ENCODE results near the gene PCSK6. TPM values are rescaled to one million over a fixed set of nuclear protein-coding genes. Genes with fewer than 3 reads are reported as not detected.
"Not testable (repeated sequence)": the region's sequence is repeated elsewhere in the genome, so short reads cannot be mapped to it uniquely, and the experiment has no call there.

The PCSK6 gene
- total RNA-seq, 1 experiment from 2014 or later, result 2.9 TPM

- DNase-seq (ENCODE audit: low spot score), result no peak
- no peak for ATAC-seq
- H3K9me3 Mint-ChIP-seq, result no peaks in the 10 kb centered on the region
- H3K4me3 Mint-ChIP-seq, result peak overlapping the region; percentile 96
- no peaks in the 10 kb centered on the region; the same call in 1 of the 2 replicates for H3K27me3 Mint-ChIP-seq (ENCODE audit: low read depth)
- ChIA-PET POLR2A (no interaction called here), CTCF (interaction anchor here (0.6 to 1.3 kb wide), 4 partner anchors 18 to 201 kb away, joined by 3 read pairs; partner anchors contain the start of gene CHSY1)
- H3K4me1 Mint-ChIP-seq, result peaks cover 17% of the 10 kb centered on the region
- H3K36me3 Mint-ChIP-seq, result peaks cover 29% of the 10 kb centered on the region
- peak overlapping the region; percentile 67 for H3K27ac Mint-ChIP-seq
- no peak for TF ChIP-seq E2F4 (CRISPR knock-in tag; IDR thresholded peaks at IDR 0.05; ENCODE audit: borderline replicate concordance, low read depth)
- TF ChIP-seq HMGXB4 (CRISPR knock-in tag; IDR thresholded peaks at IDR 0.05), result no peak
- no peak for TF ChIP-seq CREM (CRISPR knock-in tag; IDR thresholded peaks at IDR 0.05)
- no peak for TF ChIP-seq USF2 (CRISPR knock-in tag; IDR thresholded peaks at IDR 0.05)
- no peak for TF ChIP-seq NR2C2 (CRISPR knock-in tag; IDR thresholded peaks at IDR 0.05)
- no peak for TF ChIP-seq GRHL2 (CRISPR knock-in tag; IDR thresholded peaks at IDR 0.05; ENCODE audit: insufficient replicate concordance, severe bottlenecking)
Observed at GRCh38 chr15:101293122-101293521, 196.4 kb downstream of the PCSK6 start.

- 0 out of 2 replicates have a peak, but pooled peaks cover 4% of the 10 kb centered on the region for H3K9me3 Mint-ChIP-seq
- peaks cover 10% of the 10 kb centered on the region for H3K4me1 Mint-ChIP-seq
- ChIA-PET CTCF (interaction anchor here (0.5 to 2.2 kb wide), 33 partner anchors 11 to 435 kb away, joined by 3 to 15 read pairs (median 3); partner anchors contain the start of genes TARS3 and TM2D3), POLR2A (no interaction called here)
- H3K4me3 Mint-ChIP-seq, result no peak overlapping the region
- no peaks in the 10 kb centered on the region for H3K27me3 Mint-ChIP-seq (ENCODE audit: low read depth)
- no peak overlapping the region for H3K27ac Mint-ChIP-seq
- no peak for DNase-seq (ENCODE audit: low spot score)
- peak; percentile 64; the same call in 1 of the 2 replicates for TF ChIP-seq CTCF (IDR thresholded peaks at IDR 0.05)
- no peak for TF ChIP-seq FOXP1 (CRISPR knock-in tag; IDR thresholded peaks at IDR 0.05; ENCODE audit: borderline replicate concordance)
- TF ChIP-seq NR3C1 (CRISPR knock-in tag; conservative IDR thresholded peaks at IDR 0.05; ENCODE audit: low read depth), result no peak
- TF ChIP-seq TEAD4 (CRISPR knock-in tag; IDR thresholded peaks at IDR 0.05), result no peak
- TF ChIP-seq ATF3 (CRISPR knock-in tag; conservative IDR thresholded peaks at IDR 0.05), result no peak
- peaks cover 65% of the 10 kb centered on the region for H3K36me3 Mint-ChIP-seq
- ATAC-seq, result 0 out of 2 replicates have a peak, but pooled peaks have one; percentile 24
Observed at GRCh38 chr15:101288905-101289513, 200.5 kb downstream of the PCSK6 start.

- H3K4me1 Mint-ChIP-seq; H3K4me3 Mint-ChIP-seq; DNase-seq (ENCODE audit: low spot score); ATAC-seq; POLR2A ChIA-PET; H3K27ac Mint-ChIP-seq; H3K27me3 Mint-ChIP-seq (ENCODE audit: low read depth); H3K9me3 Mint-ChIP-seq: not testable (repeated sequence)
- CTCF ChIA-PET, result interaction anchor here (1.0 kb wide), 1 partner anchor 10 kb away, joined by 3 read pairs; no protein-coding TSS in a partner anchor
- H3K36me3 Mint-ChIP-seq, result peaks cover 78% of the 10 kb centered on the region
Observed at GRCh38 chr15:101287342-101287741, 202.2 kb downstream of the PCSK6 start.
